Choroid plexus epithelial cell (primary cell): ENCODE results near the gene UBE2D3.
"Not testable (repeated sequence)": the region's sequence is repeated elsewhere in the genome, so short reads cannot be mapped to it uniquely, and the experiment has no call there.

Experiments used
- DNase-seq: peaks from one replicate; pipeline ENCODE4 v3.0.0-alpha.2; 2010; ENCODE audit warnings: low read depth
- H3K4me3 ChIP-seq: 2 replicates; pipeline ENCODE4 v1.5.1; 2011; ENCODE audit warnings: low read depth, mild to moderate bottlenecking, control low read depth, low read length, moderate library complexity
- CTCF ChIP-seq: conservative IDR thresholded peaks from 2 replicates; pipeline ENCODE4 v1.5.1; 2011; ENCODE audit warnings: low read depth, mild to moderate bottlenecking, control low read depth, inconsistent platforms, low read length, moderate library complexity

UBE2D3 gene

GRCh38 chr4:102826890-102827673 is at the start of gene UBE2D3:
Gene UBE2D3 (minus strand): TSS chr4:102827551. CDS start chr4:102826508, 1,043 bp downstream.
- peak; percentile 25 for TF ChIP-seq CTCF
- peak within 1 kb of the TSS; percentile 90 for H3K4me3 ChIP-seq
- DNase-seq: peak; percentile 99

DNA sequence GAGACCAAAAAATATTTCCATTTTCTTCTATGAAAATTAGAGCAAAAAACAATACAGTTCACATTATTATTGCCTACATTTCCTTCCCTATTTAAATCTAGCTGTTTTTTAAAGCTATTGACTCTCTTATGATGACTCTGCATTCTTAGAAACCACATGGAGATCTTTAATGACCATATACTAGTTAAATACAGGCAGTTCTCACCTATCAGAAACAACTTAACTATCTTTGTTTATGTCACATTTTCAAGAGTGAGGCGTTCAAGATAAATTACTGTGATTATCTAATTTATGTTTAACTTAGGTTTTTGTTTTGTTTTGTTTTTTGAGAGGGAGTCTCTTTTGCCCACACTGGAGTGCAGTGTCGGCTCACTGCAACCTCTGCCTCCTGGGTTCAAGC is 44.4 kb upstream of the UBE2D3 start:
- H3K4me3 ChIP-seq: no peak overlapping the region
- TF ChIP-seq CTCF: no peak
- peak; percentile 11 for DNase-seq

GRCh38 chr4:102869569-102870197 is 42.3 kb upstream of the UBE2D3 start:
- DNase-seq: peak; percentile 16
- TF ChIP-seq CTCF: no peak

DNA sequence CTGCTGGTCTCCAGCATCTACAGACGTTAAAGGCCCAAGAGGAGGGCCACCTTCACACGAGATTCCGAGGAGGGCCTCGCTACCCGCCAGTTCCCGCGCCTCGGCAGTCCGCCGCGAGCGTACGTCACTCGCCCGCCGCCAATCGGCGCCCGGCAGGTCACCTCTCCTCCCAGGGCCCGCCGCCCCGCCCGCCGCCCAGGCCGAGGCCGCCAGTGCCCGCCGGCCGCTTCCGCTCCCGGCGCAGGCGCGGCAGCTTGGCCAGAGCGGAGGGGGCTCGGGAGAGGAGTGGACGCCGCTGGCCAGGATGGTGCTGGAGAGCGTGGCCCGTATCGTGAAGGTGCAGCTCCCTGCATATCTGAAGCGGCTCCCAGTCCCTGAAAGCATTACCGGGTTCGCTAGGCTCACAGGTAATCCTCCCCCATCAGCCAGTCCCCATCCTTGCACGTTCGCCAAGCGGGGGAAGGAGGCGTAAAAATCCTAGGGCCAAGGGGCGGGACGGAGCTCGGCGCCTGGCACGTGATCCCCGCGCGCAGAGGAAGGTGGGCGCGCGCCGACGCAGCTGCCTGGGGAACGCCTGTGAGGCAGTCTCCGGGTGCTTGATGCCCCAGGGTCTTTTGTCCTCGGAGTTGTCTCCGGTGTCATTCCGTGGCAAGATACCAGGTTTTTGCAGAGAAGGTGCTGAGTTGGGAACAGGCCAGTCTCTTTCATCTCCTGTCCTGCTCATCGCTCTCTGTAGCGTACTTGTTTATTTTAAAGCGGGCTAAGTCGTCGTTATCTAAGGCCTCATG is 41.6 kb upstream of the UBE2D3 start, which contains the start of gene CISD2:
Gene CISD2, plus strand, starts transcription at position 212 of the 788 bp plus-strand sequence. Its CDS starts 93 bp downstream, at position 305.
- peak; percentile 91 for DNase-seq
- H3K4me3 ChIP-seq: peak within 1 kb of the TSS; percentile 85
- TF ChIP-seq CTCF: no peak

More at GRCh38 chr4:102869569-102870197, 42.3 kb upstream of the UBE2D3 start:
- peak overlapping the region; percentile 85 for H3K4me3 ChIP-seq

GRCh38 chr4:102868153-102868780 is 40.9 kb upstream of the UBE2D3 start:
- H3K4me3 ChIP-seq: peak overlapping the region; percentile 85
- DNase-seq: no peak
- no peak for TF ChIP-seq CTCF

GRCh38 chr4:102867278-102868152 is 40.2 kb upstream of the UBE2D3 start:
- TF ChIP-seq CTCF: no peak
- DNase-seq: no peak
- H3K4me3 ChIP-seq: peak overlapping the region; percentile 85

DNA sequence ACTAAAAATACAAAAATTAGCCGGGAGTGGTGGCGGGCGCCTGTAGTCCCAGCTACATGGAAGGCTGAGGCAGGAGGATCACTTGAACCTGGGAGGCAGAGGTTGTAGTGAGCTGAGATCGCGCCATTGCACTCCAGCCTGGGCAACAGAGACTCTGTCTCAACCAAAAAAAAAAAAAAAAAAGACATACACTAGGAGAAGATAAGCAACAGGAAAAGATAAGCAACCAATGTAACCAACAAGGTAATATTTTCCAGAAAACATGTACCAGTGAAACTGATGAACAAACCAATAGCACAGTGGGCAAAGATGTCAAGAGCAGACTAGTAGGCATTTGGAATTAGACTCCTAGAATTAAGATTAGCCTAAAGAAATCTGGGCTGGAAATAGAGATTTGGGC is 38.0 kb upstream of the UBE2D3 start:
- not testable (repeated sequence) for DNase-seq, H3K4me3 ChIP-seq
